ENCODE data around the gene FAM168A. TPM values are rescaled to one million over a fixed set of nuclear protein-coding genes. Genes with fewer than 3 reads are reported as not detected.

FAM168A gene
- total and polyA plus RNA-seq, 4 donors, result 4.8 to 14.6 (median 9.1) TPM

DNA sequence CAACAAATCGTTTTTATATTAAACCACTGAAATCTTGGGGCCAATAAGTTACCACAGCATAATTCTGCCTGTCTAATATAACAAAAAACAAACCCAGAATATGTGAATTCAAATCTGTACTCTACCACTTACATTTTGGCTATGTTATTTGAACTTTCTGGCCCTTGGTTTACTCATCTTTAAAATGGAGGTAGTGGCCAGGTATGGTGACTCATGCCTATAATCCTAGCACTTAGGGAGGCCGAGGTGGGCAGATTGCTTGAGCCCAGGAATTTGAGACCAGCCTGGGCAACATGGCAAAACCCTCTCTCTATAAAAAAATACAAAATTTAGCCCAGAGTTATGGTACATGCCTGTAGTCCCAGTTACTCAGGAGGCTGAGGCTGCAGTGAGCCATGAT, 84.2 kb downstream of the FAM168A start:
- Histone ChIP-seq H3K4me1 (ENCODE audit: control insufficient read depth in 4 of 4, insufficient read depth in 4 of 4, low read length in 3 of 4) (peaks cover 0 to 6% (median 3%) of the 10 kb centered on the region in 4 donors), H3K27ac (ENCODE audit: low read depth in 1 of 2, low read length in 2 of 2) (no peak overlapping the region), H3K9ac (ENCODE audit: low read depth in 1 of 2, low read length in 2 of 2) (no peak overlapping the region), H3K27me3 (ENCODE audit: control insufficient read depth in 4 of 4, insufficient read depth in 4 of 4, low read length in 3 of 4) (no peaks in the 10 kb centered on the region), H3K4me3 (ENCODE audit: low read depth in 1 of 3, low read length in 3 of 3) (no peak overlapping the region), H3K9me3 (ENCODE audit: control insufficient read depth in 4 of 4, low read length in 3 of 4) (no peaks in the 10 kb centered on the region), H3K36me3 (ENCODE audit: control insufficient read depth in 4 of 4, insufficient read depth in 3 of 4, low read depth in 1 of 4, low read length in 3 of 4) (no peaks in the 10 kb centered on the region)
- TF ChIP-seq, protein P1, sequence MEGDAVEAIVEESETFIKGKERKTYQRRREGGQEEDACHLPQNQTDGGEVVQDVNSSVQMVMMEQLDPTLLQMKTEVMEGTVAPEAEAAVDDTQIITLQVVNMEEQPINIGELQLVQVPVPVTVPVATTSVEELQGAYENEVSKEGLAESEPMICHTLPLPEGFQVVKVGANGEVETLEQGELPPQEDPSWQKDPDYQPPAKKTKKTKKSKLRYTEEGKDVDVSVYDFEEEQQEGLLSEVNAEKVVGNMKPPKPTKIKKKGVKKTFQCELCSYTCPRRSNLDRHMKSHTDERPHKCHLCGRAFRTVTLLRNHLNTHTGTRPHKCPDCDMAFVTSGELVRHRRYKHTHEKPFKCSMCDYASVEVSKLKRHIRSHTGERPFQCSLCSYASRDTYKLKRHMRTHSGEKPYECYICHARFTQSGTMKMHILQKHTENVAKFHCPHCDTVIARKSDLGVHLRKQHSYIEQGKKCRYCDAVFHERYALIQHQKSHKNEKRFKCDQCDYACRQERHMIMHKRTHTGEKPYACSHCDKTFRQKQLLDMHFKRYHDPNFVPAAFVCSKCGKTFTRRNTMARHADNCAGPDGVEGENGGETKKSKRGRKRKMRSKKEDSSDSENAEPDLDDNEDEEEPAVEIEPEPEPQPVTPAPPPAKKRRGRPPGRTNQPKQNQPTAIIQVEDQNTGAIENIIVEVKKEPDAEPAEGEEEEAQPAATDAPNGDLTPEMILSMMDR (IDR thresholded peaks at IDR 0.05; ENCODE audit: low read depth, low read length, missing input control), result no peak
- TF ChIP-seq RXRA (IDR thresholded peaks at IDR 0.05), result no peak
- TF ChIP-seq HNF4G (IDR thresholded peaks at IDR 0.05), result no peak
- no peak for TF ChIP-seq YY1 (IDR thresholded peaks at IDR 0.05)
- no peak for TF ChIP-seq FOXA2 (IDR thresholded peaks at IDR 0.05)
- no peak for TF ChIP-seq JUND (IDR thresholded peaks at IDR 0.05)
- no peak for TF ChIP-seq RAD21 (IDR thresholded peaks at IDR 0.05)
- no peak for TF ChIP-seq NR2F2 (IDR thresholded peaks at IDR 0.05)
- TF ChIP-seq, protein P2, sequence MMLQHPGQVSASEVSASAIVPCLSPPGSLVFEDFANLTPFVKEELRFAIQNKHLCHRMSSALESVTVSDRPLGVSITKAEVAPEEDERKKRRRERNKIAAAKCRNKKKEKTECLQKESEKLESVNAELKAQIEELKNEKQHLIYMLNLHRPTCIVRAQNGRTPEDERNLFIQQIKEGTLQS (IDR thresholded peaks at IDR 0.05), result no peak
- TF ChIP-seq SP1 (IDR thresholded peaks at IDR 0.05), result no peak
- no peak for TF ChIP-seq GABPA (IDR thresholded peaks at IDR 0.05 in 1 of 2, conservative IDR thresholded peaks at IDR 0.05 in 1 of 2)
- no peak for TF ChIP-seq FOXA1 (IDR thresholded peaks at IDR 0.05)
- TF ChIP-seq, protein P3, sequence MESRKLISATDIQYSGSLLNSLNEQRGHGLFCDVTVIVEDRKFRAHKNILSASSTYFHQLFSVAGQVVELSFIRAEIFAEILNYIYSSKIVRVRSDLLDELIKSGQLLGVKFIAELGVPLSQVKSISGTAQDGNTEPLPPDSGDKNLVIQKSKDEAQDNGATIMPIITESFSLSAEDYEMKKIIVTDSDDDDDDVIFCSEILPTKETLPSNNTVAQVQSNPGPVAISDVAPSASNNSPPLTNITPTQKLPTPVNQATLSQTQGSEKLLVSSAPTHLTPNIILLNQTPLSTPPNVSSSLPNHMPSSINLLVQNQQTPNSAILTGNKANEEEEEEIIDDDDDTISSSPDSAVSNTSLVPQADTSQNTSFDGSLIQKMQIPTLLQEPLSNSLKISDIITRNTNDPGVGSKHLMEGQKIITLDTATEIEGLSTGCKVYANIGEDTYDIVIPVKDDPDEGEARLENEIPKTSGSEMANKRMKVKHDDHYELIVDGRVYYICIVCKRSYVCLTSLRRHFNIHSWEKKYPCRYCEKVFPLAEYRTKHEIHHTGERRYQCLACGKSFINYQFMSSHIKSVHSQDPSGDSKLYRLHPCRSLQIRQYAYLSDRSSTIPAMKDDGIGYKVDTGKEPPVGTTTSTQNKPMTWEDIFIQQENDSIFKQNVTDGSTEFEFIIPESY (IDR thresholded peaks at IDR 0.05), result no peak
- TF ChIP-seq, protein P4, sequence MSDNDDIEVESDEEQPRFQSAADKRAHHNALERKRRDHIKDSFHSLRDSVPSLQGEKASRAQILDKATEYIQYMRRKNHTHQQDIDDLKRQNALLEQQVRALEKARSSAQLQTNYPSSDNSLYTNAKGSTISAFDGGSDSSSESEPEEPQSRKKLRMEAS (IDR thresholded peaks at IDR 0.05), result no peak
- 93% methylated on average over 2 of the region's 2 CpGs for WGBS
- DNase-seq (ENCODE audit: low spot score), result no peak

DNA sequence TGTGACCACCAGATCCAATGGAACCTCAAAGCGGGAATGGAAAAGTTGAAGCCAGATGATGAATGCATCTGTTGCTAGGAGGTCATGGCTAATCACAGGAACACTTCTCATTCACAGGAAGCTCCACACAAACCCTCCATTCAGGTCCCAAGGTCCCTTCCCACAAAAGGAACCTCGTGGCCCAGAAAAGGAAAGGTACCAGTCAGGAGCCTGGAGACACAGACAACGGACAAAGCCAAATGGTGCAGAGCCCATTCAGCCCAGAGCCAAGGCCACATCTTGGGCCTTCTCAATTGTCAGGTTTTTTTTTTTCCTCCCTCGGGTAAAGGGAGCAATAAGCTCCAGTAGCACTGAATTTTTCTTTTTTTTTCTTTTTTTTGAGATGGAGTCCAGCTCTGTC, 87.0 kb downstream of the FAM168A start:
- DNase-seq (ENCODE audit: low spot score), result no peak
- H3K4me1 ChIP-seq (ENCODE audit: control insufficient read depth in 4 of 4, insufficient read depth in 4 of 4, low read length in 3 of 4), result peaks cover 0 to 6% (median 3%) of the 10 kb centered on the region in 4 donors
- H3K4me3 ChIP-seq (ENCODE audit: low read depth in 1 of 3, low read length in 3 of 3), result no peak overlapping the region
- no peaks in the 10 kb centered on the region for H3K9me3 ChIP-seq (ENCODE audit: control insufficient read depth in 4 of 4, low read length in 3 of 4)
- H3K27ac ChIP-seq (ENCODE audit: low read depth in 1 of 2, low read length in 2 of 2), result no peak overlapping the region
- H3K9ac ChIP-seq (ENCODE audit: low read depth in 1 of 2, low read length in 2 of 2), result no peak overlapping the region
- no peaks in the 10 kb centered on the region for H3K36me3 ChIP-seq (ENCODE audit: control insufficient read depth in 4 of 4, insufficient read depth in 3 of 4, low read depth in 1 of 4, low read length in 3 of 4)
- 92% methylated on average over 4 of the region's 4 CpGs for WGBS
- no peaks in the 10 kb centered on the region for H3K27me3 ChIP-seq (ENCODE audit: control insufficient read depth in 4 of 4, insufficient read depth in 4 of 4, low read length in 3 of 4)
- no peak for TF ChIP-seq EGR1 (IDR thresholded peaks at IDR 0.05; ENCODE audit: low read depth in 2 of 2)
- TF ChIP-seq, protein P1 (IDR thresholded peaks at IDR 0.05; ENCODE audit: low read depth, low read length, missing input control), result no peak
- TF ChIP-seq, protein P5, sequence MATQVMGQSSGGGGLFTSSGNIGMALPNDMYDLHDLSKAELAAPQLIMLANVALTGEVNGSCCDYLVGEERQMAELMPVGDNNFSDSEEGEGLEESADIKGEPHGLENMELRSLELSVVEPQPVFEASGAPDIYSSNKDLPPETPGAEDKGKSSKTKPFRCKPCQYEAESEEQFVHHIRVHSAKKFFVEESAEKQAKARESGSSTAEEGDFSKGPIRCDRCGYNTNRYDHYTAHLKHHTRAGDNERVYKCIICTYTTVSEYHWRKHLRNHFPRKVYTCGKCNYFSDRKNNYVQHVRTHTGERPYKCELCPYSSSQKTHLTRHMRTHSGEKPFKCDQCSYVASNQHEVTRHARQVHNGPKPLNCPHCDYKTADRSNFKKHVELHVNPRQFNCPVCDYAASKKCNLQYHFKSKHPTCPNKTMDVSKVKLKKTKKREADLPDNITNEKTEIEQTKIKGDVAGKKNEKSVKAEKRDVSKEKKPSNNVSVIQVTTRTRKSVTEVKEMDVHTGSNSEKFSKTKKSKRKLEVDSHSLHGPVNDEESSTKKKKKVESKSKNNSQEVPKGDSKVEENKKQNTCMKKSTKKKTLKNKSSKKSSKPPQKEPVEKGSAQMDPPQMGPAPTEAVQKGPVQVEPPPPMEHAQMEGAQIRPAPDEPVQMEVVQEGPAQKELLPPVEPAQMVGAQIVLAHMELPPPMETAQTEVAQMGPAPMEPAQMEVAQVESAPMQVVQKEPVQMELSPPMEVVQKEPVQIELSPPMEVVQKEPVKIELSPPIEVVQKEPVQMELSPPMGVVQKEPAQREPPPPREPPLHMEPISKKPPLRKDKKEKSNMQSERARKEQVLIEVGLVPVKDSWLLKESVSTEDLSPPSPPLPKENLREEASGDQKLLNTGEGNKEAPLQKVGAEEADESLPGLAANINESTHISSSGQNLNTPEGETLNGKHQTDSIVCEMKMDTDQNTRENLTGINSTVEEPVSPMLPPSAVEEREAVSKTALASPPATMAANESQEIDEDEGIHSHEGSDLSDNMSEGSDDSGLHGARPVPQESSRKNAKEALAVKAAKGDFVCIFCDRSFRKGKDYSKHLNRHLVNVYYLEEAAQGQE (IDR thresholded peaks at IDR 0.05), result no peak

Measured in liver (tissue), 9 donors.